ENCODE measurements around the gene BCKDHB.
"Not testable (repeated sequence)": the region's sequence is repeated elsewhere in the genome, so short reads cannot be mapped to it uniquely, and the experiment has no call there.

BCKDHB gene

GRCh38 chr6:80263585-80263984 lies 157.1 kb downstream of the BCKDHB start:
- DNase-seq (ENCODE audit: low spot score): no peak

DNA sequence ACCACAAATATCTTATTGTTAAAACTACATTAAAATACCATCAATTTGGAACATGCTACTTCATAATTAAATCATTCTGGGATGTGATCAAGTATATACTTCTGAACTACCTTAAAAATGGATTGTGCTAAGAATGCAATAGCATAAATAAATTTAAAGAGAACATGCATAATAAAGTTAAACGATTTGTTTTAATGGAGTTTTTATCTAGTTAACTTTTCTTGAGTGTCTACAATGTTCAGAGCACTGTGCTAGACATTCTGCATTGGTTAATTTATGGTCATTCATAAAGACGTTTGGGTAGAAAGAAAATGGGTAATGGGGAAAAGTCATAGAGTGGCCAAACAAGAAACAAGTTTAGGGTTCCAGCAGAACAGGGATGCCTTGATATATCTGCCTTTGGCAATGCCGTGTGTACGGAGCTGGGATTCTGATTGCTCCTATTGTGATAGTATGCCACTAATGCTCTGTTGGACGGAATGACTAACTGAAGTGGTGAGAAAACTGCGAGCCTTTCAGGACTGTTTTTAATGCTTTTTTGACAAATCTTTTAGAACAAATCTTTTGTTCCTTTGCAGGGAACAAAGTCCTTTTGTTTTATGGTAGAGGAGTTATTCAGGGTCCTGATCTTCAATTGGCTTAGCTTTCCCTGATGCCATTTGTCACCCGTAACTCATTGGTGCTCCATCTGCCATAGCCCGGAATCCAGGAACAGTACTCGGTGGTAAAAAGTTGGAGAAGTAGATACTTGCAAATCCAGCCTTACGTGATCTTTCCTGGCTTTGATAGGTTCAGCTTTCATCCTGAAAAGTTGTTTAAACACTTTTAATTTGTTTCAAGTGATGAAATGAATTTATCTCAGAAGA lies 162.6 kb downstream of the BCKDHB start:
- no peak for DNase-seq (ENCODE audit: low spot score)

DNA sequence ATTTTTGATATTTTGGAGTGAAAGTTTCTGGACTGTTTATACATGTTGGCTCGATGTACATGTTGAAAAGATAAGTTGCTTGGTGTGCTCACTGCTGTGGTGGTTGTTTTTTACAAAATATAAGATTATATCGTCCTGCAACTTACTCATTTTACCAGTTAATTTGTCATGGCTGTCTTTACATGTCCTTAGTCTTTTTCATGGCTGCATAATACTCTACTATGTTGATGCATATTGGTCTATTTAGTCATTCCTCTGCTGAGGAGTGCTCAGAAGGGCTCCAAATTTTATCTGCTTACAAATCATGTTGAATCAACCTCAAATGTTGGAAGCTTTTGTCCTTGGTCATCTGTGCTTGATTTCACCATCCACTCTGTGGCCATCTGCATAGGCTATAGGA lies 164.6 kb downstream of the BCKDHB start:
- DNase-seq (ENCODE audit: low spot score): no peak

- no peak for DNase-seq (ENCODE audit: low spot score)
These were observed 166.5 kb downstream of the BCKDHB start for GRCh38 chr6:80272988-80273387.

- DNase-seq (ENCODE audit: low spot score): no peak
These were observed 170.4 kb downstream of the BCKDHB start for GRCh38 chr6:80276861-80277260.

DNA sequence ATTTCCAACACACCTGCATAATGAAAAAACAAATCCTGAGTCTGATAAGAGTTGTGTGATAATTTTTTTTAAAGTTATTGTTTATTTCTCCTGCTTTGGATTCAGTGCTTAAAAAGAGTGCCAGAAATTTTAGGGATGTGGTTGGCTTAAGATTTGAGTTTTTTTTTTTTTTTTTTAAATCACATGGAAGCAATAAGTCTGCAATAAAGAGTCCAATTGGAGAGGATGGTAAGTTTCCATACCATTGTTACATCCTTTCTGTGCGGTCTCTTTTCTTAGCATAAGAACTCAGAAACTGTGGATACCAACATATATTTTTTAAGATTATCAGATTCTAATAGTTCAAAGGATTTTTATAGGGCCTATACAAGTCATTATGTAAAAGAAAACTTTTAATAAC lies 171.0 kb downstream of the BCKDHB start:
- no peak for DNase-seq (ENCODE audit: low spot score)

DNA sequence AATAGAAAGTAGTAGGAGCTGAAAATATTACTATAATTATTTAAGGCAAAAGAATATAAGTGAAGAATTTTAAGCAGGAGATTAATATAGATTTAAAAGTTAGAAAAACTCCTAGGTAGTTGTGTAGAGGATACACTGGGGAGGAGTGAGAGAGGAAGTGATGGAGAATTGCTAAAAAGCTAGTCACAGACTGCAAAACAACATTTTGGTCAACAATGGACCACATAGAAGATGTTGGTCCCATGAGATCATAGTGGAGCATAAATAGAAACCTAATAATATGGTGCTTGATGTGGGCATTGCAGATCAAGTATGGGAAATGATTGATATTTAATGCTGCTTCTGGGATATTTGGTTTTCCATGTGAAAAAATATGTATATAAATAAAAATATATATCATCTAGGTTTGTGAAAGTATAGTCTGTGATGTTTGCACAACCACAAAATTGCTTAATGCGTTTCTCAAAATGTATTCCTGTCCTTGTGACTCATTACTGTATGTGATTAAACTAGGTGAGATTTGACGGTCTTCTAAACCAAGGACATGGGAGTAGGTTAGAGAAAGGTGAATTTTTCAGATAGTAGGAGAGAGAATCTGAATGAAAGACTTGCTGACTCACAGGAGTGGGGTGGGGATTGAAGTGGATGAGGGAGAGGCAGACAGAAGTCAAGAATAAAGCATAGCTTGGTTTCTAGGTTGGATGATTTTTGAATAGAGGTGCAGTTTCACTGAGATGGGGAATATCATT lies 174.0 kb downstream of the BCKDHB start:
- no peak for DNase-seq (ENCODE audit: low spot score)

DNA sequence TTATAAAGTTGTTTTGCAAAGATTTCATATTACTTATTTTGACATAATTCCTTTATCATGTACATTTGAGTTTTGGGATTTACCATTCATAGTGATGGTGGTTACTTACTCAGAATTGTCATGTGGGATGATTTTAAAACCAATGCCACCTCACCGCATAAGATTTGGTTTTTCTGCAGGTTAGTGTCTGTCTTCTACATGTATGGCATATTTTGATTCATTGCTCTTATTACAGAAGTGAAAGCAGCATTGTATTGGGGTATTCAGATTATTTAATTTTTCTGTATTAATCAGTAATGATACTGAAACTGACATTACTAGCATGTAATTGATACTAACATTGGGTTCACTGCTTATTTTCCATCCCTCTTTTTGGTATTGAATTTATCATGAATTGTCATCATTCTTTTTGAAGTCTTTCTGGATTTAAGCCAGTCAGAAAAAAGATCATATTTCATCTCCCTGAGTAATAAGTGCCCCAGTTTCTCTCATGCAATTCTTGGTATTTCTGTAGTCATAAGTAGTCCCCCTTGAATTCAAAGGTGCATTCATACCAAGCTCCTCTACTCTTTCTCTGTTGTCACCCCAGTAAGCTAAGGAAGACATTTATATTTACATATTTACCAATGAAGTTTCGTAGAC lies 176.6 kb downstream of the BCKDHB start:
- DNase-seq (ENCODE audit: low spot score): no peak

DNA sequence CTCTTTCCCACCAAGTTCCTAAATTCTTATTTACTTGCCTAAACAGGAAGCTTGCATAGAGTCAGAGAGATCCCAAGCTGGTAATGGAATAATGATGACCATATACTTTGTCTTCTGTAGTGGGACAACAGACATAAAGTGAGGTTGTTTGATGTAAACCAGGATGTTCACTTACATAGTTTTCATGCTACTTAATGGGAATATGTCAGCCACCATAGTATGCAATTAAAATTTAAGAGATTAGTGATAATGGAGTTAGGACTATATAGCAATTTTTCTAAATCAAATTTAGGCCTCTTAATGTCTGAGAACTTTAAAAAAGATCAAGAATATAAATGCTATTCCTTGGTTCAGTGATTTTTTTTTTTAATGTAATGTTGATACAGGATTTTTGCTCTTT lies 180.6 kb downstream of the BCKDHB start:
- DNase-seq (ENCODE audit: low spot score): no peak

GRCh38 chr6:80287607-80288006 lies 181.1 kb downstream of the BCKDHB start:
- no peak for DNase-seq (ENCODE audit: low spot score)

DNA sequence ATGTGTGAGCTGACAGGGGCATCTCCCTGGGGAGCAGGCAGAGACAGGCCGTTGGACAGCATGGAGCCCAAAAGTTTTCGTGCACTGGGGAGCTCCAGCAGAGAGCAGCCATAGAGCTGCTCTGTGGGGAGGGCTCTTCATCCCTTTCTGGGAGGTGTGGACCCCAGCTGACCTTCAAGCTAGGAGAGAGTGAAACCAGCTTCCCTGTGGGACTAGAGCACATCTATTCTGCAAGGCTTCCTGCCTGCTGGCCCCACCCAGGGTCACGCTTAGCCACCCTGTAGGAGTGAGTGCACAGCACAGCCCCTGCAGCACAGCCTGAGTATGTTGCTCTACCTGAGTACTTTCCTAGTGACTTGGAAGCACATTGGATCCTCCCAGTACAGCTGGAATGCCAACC lies 183.3 kb downstream of the BCKDHB start:
- DNase-seq (ENCODE audit: low spot score): no peak

DNA sequence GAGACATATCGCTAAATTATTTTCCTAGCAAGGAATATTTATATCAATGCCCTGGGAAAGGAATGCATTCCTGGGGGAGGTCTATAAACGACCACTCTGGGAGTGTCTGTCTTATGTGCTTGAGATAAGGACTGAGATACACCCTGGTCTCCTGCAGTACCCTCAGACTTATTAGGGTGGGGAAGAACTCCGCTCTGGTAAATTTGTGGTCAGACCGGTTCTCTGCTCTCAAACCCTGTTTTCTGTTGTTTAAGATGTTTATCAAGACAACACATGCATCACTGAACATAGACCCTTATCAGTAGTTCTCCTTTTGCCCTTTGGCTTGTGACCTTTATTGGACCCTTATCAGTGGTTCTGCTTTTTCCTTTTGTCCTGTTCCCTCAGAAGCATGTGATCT lies 188.1 kb downstream of the BCKDHB start:
- not testable (repeated sequence) for DNase-seq (ENCODE audit: low spot score)

DNA sequence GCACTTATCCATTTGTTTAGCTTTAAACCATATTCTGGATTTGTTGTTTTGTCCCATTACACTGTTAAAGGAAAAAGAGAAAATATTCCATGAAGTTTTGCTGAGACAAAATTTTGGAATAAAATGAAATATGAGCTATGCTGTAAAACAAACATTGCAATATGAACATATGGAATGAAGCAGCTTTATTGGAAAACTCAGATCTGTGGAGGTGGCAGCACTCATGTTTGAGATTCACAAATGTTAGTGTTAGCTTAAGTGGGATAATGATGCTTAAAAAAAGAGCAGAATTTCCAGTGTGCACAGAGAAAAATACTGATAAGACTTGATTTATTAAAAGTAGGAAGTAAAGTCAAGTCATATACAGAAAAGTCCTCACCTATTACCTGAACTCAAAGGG lies 196.2 kb downstream of the BCKDHB start:
- DNase-seq (ENCODE audit: low spot score): no peak

DNA sequence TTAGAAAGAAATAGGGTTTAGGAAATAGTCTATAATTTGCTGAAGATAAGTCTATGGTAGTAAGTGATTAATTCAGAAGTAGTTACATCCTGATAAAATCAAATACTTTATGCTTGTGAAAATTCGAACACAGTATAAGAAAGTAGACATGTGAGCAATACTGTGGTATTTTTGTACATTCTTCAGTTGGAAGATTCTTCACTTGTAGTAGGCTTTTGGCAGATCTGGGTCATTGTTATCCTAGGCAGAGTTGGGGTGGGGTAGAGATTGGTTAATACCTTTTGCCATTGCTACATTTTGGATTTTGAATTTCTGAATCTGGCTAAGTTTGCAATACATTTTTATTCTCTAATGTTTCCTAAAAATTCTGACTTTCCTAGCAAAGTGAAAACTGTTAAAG lies 197.5 kb downstream of the BCKDHB start:
- no peak for DNase-seq (ENCODE audit: low spot score)

GRCh38 chr6:80314531-80314930 lies 208.1 kb downstream of the BCKDHB start:
- DNase-seq (ENCODE audit: low spot score): no peak

- no peak for DNase-seq (ENCODE audit: low spot score)
These were observed 210.3 kb downstream of the BCKDHB start for GRCh38 chr6:80316686-80317231.

- DNase-seq (ENCODE audit: low spot score): no peak
These were observed 212.7 kb downstream of the BCKDHB start for GRCh38 chr6:80319196-80319595.

DNA sequence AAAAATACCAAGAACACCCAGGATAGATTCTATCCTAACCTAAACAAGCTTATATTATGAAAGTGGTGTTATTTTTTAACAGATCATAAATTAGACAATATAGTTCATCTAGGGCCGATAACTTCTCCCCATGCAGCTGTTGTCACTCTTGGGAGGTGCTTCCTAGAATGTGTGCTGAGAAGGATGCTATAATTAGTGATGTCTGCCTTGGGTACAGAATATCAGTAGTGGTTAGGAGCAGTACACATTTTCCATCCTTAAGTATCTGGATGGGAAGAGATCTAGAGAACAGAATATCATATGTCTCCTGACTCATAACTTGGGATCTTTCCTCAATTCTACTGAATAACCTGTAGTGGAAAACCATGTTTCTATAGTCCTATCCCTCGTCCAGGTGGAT lies 214.5 kb downstream of the BCKDHB start:
- no peak for DNase-seq (ENCODE audit: low spot score)

DNA sequence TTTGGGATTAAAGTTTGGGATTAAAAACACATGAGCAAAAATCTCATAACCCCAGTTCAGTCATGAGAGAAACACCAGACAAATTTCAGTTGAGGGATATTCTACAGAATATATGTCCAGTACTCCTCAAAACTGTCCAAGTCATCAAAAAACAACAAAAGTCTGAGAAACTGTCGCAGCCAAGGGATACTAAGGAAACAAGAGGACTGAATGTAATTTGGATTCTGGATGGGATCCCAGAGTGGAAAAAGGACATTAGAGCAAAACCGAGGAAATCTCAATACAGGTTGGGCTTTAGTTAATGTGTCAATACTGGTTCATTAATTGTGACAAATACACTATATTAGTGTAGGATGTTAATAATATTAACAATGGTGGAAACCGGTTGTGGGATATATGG lies 219.3 kb downstream of the BCKDHB start:
- no peak for DNase-seq (ENCODE audit: low spot score)

DNA sequence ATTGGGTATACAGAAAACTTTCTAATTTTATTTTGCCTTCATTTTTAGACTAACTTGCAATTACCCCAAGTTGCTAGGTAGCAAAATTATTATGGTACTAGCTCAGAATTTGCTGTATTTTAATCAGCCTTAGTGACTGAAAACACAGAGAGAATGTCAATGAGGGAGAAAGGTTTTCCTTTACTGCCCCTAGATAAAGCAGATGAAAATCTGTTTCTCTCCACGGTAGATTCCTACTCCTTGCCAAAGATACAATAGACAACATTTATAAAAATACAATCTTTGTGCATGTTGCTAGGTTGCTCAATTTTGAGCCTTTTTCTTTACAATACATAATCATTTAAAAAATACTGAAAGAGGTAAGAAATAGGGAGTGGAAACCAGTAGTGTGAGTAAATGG lies 222.2 kb downstream of the BCKDHB start:
- DNase-seq (ENCODE audit: low spot score): no peak

DNA sequence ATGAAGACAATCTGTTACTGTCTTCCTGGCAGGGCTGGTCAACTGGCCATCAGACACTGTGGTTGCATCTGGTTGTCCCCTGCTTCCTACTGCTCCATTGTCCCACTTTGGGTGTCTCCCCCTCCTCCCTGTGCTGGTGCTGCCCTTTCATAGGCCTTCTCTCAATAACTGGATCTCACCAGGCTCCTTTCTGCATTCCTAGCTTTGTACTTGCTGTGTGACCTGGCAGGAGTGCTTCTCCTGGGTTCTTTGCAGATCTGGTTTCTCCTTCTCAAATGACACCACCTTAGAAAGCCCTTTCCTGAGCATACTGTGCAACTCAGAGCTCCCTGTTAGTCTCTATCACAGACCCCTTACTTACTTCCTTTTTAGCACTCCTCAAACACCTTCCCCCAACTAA lies 223.0 kb downstream of the BCKDHB start:
- DNase-seq (ENCODE audit: low spot score): no peak

DNA sequence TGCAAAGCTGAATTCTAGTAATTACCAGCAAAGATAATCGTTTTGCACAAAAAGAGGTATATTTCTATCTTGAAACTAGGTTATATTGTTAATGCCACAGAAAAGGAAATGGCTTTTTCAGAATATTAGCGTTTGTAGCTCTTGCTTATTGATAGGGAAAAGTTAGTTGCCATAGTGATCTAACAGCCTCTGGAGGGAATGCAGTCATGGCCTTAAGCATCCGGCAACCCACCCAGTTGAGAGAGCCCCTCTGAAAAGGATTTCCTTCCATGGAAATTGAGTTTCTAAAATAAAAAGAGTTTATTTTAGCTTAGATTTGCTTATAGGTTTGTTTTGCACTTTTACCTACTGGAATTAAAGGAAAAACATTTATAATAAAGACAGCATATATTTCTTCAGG lies 224.5 kb downstream of the BCKDHB start:
- DNase-seq (ENCODE audit: low spot score): no peak

DNA sequence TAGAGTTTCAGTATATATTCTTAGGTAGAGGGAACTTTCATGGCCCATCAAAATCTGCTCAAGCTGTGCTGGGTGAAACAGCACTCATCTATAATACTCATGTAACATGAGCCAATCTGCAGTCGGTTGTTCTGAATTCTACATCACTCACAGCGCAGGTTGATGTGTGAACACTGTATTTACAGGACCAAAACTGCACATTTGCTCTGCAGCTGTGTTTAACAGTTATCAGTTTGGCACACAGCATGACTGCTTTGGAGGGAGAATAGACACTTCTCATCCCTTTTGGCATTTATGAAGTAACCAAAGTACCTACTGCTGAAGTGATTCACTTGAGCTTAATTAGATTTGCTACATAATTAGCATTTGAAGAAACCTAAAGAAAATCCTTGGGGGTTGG lies 225.1 kb downstream of the BCKDHB start:
- no peak for DNase-seq (ENCODE audit: low spot score)

Measured in COLO829 (cell line).